Adrenal gland (tissue), 12 donors: ENCODE measurements around the gene EFHC1. TPM values are rescaled to one million over a fixed set of nuclear protein-coding genes. Genes with fewer than 3 reads are reported as not detected.
A peak's percentile ranks its signal among the peaks of the same experiment; 100 is the strongest.

Experiments used
- DNase-seq, 7 donors: peaks; one replicate each; pipeline ENCODE4 v3.0.0-alpha.2; 2019 to 2020
- H3K27ac ChIP-seq, 5 donors: fragments of 200-600 bp; sonication (generic) in 4 of 5; 1 replicate in 3 of 5; 2 replicates in 2 of 5; pipeline versions ENCODE4 v1.5.1 to v1.8.0; 2016 to 2020; ENCODE audit warnings: mild to moderate bottlenecking in 1 of 5
- H3K27me3 ChIP-seq: fragments of 200-600 bp; 2 replicates; pipeline ENCODE4 v1.8.0; 2021
- H3K36me3 ChIP-seq, 2 donors: fragments of 200-600 bp; replicated peaks in 1 of 2; 1 replicate in 1 of 2; 2 replicates in 1 of 2; pipeline versions ENCODE4 v1.5.1 to v1.8.0; 2018 to 2022
- H3K4me1 ChIP-seq, 2 donors: fragments of 200-600 bp; replicated peaks in 1 of 2; 1 replicate in 1 of 2; 2 replicates in 1 of 2; pipeline versions ENCODE4 v1.5.1 to v1.8.0; 2018 to 2021
- H3K4me3 ChIP-seq, 4 donors: fragments of 200-600 bp; sonication (generic) in 3 of 4; one replicate each; pipeline ENCODE4 v1.5.1; 2016 to 2018
- H3K9me3 ChIP-seq, 3 donors: fragments of 200-600 bp; sonication (generic) in 1 of 3; replicated peaks in 1 of 3; 1 replicate in 2 of 3; 2 replicates in 1 of 3; pipeline versions ENCODE4 v1.5.1 to v1.8.0; 2016 to 2021
- CTCF ChIP-seq, 6 experiments: fragments of 450-650 bp in 4 of 6; fragments of 200-600 bp in 2 of 6; sonication (generic) in 1 of 6; IDR thresholded peaks; 1 replicate in 5 of 6; 2 replicates in 1 of 6; pipeline versions ENCODE4 v1.5.1 to v1.8.0; 2016 to 2021; ENCODE audit warnings: antibody characterized with exemption in 6 of 6, mild to moderate bottlenecking in 2 of 6, moderate library complexity in 1 of 6
- POLR2A ChIP-seq, 2 donors: fragments of 450-650 bp; IDR thresholded peaks; one replicate each; pipeline ENCODE4 v1.6.1; 2017; ENCODE audit warnings: antibody characterized with exemption in 2 of 2, mild to moderate bottlenecking in 2 of 2, moderate library complexity in 1 of 2
- WGBS, 4 donors: extraction: QIAGEN DNeasy Blood & Tissue Kit in 2 of 4; methylation state at CpG; one replicate each; pipeline versions ENCODE4 v1.1.5 to v1.1.7; 2013 to 2017; 5-methylcytosine and 5-hydroxymethylcytosine counted together
- intact Hi-C, 2 donors: fragments of 100-400 bp; cut with DNase I; formaldehyde crosslinking; loops; one replicate each; pipeline versions ENCODE4 v1.14.1 to v1.15.0; 2022 to 2023
- polyA plus RNA-seq, 3 donors: library from polyadenylated mRNA; stranded (reverse); fragments of 200-250 nt in 2 of 3; fragments of 350-450 nt in 1 of 3; fragmentation: Illumina TruSeq in 1 of 3; extraction: RNeasy Lipid Tissue Mini Kit (QIAGEN cat#74804) in 1 of 3; gene quantifications; one replicate each; pipeline ENCODE4 v1.2.3, GENCODE V29; 2013 to 2014
- total RNA-seq, 9 donors: library from RNA; depleted of rRNA in 4 of 9; stranded (reverse); fragments of >200 nt in 4 of 9; fragments of 120-200 nt in 1 of 9; fragmentation: NEBNext Ultra II Directional in 1 of 9; extraction: Animal tissue kit (Norgen Biotek cat#: 25700) in 1 of 9; gene quantifications; one replicate each; pipeline versions ENCODE4 v1.1.0 to v1.2.4, GENCODE V29; 2013 to 2023
- donor health status: healthy with polysubstance abuse.
- donor health status: Bipolar disorder and iron deficiency.
- donor health status: DM: yes; HTN: yes; CAD: no.
- donor health status: DM: no; HTN: no; CAD: no.
- donor health status: DM: no; HTN: no; CAD: no.
- donor health status: DM: yes; HTN: yes; CAD: no.

Gene EFHC1
- total and polyA plus RNA-seq, 12 donors = 4.0 to 47.9 (median 16.8) TPM

GRCh38 chr6:52516269-52516668 lies 96.1 kb downstream of the EFHC1 start:
- Histone ChIP-seq H3K4me3 (no peak overlapping the region), H3K4me1 (peaks cover 18 to 34% of the 10 kb centered on the region in 2 donors), H3K9me3 (no peaks in the 10 kb centered on the region), H3K36me3 (no peaks in the 10 kb centered on the region), H3K27ac (no peak overlapping the region), H3K27me3 (no peaks in the 10 kb centered on the region)
- intact Hi-C loops = no loop called here
- no peak for DNase-seq
- 79 to 100% (median 95%) methylated on average over 1 of the region's 1 CpG for WGBS, 4 donors
- TF ChIP-seq POLR2A (IDR thresholded peaks at IDR 0.05) (no peak), CTCF (IDR thresholded peaks at IDR 0.05) (no peak)

GRCh38 chr6:52516943-52517342 lies 96.8 kb downstream of the EFHC1 start:
- peaks cover 18 to 31% of the 10 kb centered on the region in 2 donors for H3K4me1 ChIP-seq
- intact Hi-C loops = no loop called here
- TF ChIP-seq POLR2A (IDR thresholded peaks at IDR 0.05) (no peak), CTCF (IDR thresholded peaks at IDR 0.05) (no peak)
- H3K36me3 ChIP-seq = no peaks in the 10 kb centered on the region
- no peak overlapping the region for H3K27ac ChIP-seq
- WGBS, 4 donors = 97 to 99% (median 98%) methylated on average over 3 of the region's 3 CpGs
- no peaks in the 10 kb centered on the region for H3K9me3 ChIP-seq
- no peaks in the 10 kb centered on the region for H3K27me3 ChIP-seq
- no peak overlapping the region for H3K4me3 ChIP-seq
- DNase-seq = no peak

GRCh38 chr6:52517502-52518278 lies 97.5 kb downstream of the EFHC1 start:
- TF ChIP-seq POLR2A (IDR thresholded peaks at IDR 0.05) = peak in 1 of 2 donors; percentile 64
- peak in 1 of 6 experiments; percentile 1 for TF ChIP-seq CTCF (IDR thresholded peaks at IDR 0.05)
- Histone ChIP-seq H3K27ac (peak overlapping the region; percentile 8 to 87 (median 58)), H3K4me1 (peaks cover 17 to 32% of the 10 kb centered on the region in 2 donors), H3K36me3 (no peaks in the 10 kb centered on the region), H3K9me3 (no peaks in the 10 kb centered on the region), H3K27me3 (no peaks in the 10 kb centered on the region), H3K4me3 (peak overlapping the region in 1 of 4 donors; percentile 2)
- intact Hi-C loops = no loop called here
- 38 to 47% (median 43%) methylated on average over 13 to 14 of the region's 14 CpGs for WGBS, 4 donors
- DNase-seq = peak; percentile 86 to 95 (median 93)

- Histone ChIP-seq H3K27me3 (no peaks in the 10 kb centered on the region), H3K4me3 (no peak overlapping the region), H3K36me3 (no peaks in the 10 kb centered on the region), H3K4me1 (peaks cover 17 to 33% of the 10 kb centered on the region in 2 donors), H3K27ac (peak overlapping the region; percentile 8 to 87 (median 58)), H3K9me3 (no peaks in the 10 kb centered on the region)
- no peak for DNase-seq
- no peak for TF ChIP-seq CTCF (IDR thresholded peaks at IDR 0.05)
- TF ChIP-seq POLR2A (IDR thresholded peaks at IDR 0.05) = no peak
- intact Hi-C loops = no loop called here
- WGBS, 4 donors = 83 to 88% (median 86%) methylated on average over 13 of the region's 13 CpGs
Measured at GRCh38 chr6:52518279-52518945, 98.3 kb downstream of the EFHC1 start.
